GM12878 (cell line): ENCODE measurements around the gene ZNF736. TPM values are rescaled to one million over a fixed set of nuclear protein-coding genes. Genes with fewer than 3 reads are reported as not detected.
A peak's percentile ranks its signal among the peaks of the same experiment; 100 is the strongest.

Source experiments
- E4F1 ChIP-seq: fragments of 450-650 bp; IDR thresholded peaks from 2 replicates; pipeline ENCODE4 v1.6.1; 2018; ENCODE audit warnings: borderline replicate concordance, mild to moderate bottlenecking; ENCODE audit not compliant: partially characterized antibody
- EGR1 ChIP-seq, 2 experiments: IDR thresholded peaks; 1 replicate in 1 of 2; 2 replicates in 1 of 2; pipeline ENCODE4 v1.6.1; 2011 to 2012; ENCODE audit warnings: low read depth in 2 of 2, low read length in 2 of 2, borderline replicate concordance in 1 of 2, mild to moderate bottlenecking in 1 of 2, moderate library complexity in 1 of 2
- MTA2 ChIP-seq: fragments of 450-650 bp; IDR thresholded peaks from 2 replicates; pipeline ENCODE4 v1.6.1; 2016; ENCODE audit warnings: low read depth, mild to moderate bottlenecking, moderate library complexity
- NBN ChIP-seq: fragments of 450-650 bp; IDR thresholded peaks from 2 replicates; pipeline ENCODE4 v1.6.1; 2016
- RELA ChIP-seq: fragments of 450-650 bp; IDR thresholded peaks from 2 replicates; pipeline ENCODE4 v1.8.0; 2014; ENCODE audit warnings: borderline replicate concordance; ENCODE audit not compliant: partially characterized antibody
- REST ChIP-seq: IDR thresholded peaks from 2 replicates; pipeline ENCODE4 v1.6.1; 2012; ENCODE audit warnings: mild to moderate bottlenecking, low read depth, low read length
- SP1 ChIP-seq: IDR thresholded peaks from one replicate; pipeline ENCODE4 v1.6.1; 2011; ENCODE audit warnings: low read depth, low read length
- TBL1XR1 ChIP-seq: IDR thresholded peaks from 2 replicates; pipeline ENCODE4 v1.6.1; 2012; ENCODE audit warnings: low read depth, low read length, improper control_type of control experiment
- ZNF217 ChIP-seq: fragments of 450-650 bp; IDR thresholded peaks from 2 replicates; pipeline ENCODE4 v1.6.1; 2017; ENCODE audit warnings: antibody characterized with exemption, mild to moderate bottlenecking
- ZSCAN29 ChIP-seq: fragments of 450-650 bp; IDR thresholded peaks from 2 replicates; pipeline ENCODE4 v1.6.1; 2017; ENCODE audit warnings: mild to moderate bottlenecking, moderate library complexity
- polyA plus RNA-seq, 11 experiments: library from polyadenylated mRNA; depleted of rRNA in 4 of 11; unstranded in 6 of 11; stranded (reverse) in 5 of 11; fragments of >200 nt; fragmentation: Nextera tagmentation in 4 of 11; fragmentation: Illumina TruSeq in 1 of 11; extraction: Ambion mirVana in 4 of 11; extraction: Trizol in 1 of 11; gene quantifications; 1 replicate in 1 of 11; 2 replicates in 10 of 11; pipeline versions ENCODE4 v1.2.1 to v1.2.3, GENCODE V29; 2011 to 2016; ENCODE audit warnings: inconsistent platforms in 2 of 11, missing spikeins in 2 of 11, low read depth in 1 of 11
- total RNA-seq, 4 experiments: library from RNA; depleted of rRNA in 3 of 4; stranded (reverse); fragments of >200 nt in 3 of 4; fragmentation: Illumina TruSeq in 1 of 4; extraction: Trizol in 1 of 4; gene quantifications; 2 replicates each; pipeline versions ENCODE4 v1.2.1 to v1.2.3, GENCODE V29; 2013 to 2021
- TF ChIP-seq, protein P1 (sequence below): fragments of 450-650 bp; IDR thresholded peaks from 2 replicates; pipeline ENCODE4 v1.6.1; 2017; ENCODE audit warnings: mild to moderate bottlenecking, moderate library complexity
- TF ChIP-seq, protein P2 (sequence below): fragments of 450-650 bp; IDR thresholded peaks from 2 replicates; pipeline ENCODE4 v1.6.1; 2017; ENCODE audit warnings: mild to moderate bottlenecking, moderate library complexity

The ZNF736 gene
- total and polyA plus RNA-seq, 10 of the 15 experiments (the other 5 are each of a cell fraction or from before 2014, with no cell fraction given): 1.9 to 22.5 (median 9.2) TPM

GRCh38 chr7:64313740-64314491 lies at the start of gene ZNF736 (continued):
- TF ChIP-seq, protein P1, sequence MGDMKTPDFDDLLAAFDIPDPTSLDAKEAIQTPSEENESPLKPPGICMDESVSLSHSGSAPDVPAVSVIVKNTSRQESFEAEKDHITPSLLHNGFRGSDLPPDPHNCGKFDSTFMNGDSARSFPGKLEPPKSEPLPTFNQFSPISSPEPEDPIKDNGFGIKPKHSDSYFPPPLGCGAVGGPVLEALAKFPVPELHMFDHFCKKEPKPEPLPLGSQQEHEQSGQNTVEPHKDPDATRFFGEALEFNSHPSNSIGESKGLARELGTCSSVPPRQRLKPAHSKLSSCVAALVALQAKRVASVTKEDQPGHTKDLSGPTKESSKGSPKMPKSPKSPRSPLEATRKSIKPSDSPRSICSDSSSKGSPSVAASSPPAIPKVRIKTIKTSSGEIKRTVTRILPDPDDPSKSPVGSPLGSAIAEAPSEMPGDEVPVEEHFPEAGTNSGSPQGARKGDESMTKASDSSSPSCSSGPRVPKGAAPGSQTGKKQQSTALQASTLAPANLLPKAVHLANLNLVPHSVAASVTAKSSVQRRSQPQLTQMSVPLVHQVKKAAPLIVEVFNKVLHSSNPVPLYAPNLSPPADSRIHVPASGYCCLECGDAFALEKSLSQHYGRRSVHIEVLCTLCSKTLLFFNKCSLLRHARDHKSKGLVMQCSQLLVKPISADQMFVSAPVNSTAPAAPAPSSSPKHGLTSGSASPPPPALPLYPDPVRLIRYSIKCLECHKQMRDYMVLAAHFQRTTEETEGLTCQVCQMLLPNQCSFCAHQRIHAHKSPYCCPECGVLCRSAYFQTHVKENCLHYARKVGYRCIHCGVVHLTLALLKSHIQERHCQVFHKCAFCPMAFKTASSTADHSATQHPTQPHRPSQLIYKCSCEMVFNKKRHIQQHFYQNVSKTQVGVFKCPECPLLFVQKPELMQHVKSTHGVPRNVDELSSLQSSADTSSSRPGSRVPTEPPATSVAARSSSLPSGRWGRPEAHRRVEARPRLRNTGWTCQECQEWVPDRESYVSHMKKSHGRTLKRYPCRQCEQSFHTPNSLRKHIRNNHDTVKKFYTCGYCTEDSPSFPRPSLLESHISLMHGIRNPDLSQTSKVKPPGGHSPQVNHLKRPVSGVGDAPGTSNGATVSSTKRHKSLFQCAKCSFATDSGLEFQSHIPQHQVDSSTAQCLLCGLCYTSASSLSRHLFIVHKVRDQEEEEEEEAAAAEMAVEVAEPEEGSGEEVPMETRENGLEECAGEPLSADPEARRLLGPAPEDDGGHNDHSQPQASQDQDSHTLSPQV: no peak
- no peak for TF ChIP-seq ZNF217
- TF ChIP-seq REST: no peak
- TF ChIP-seq E4F1: no peak
- TF ChIP-seq RELA: peak; percentile 47
- TF ChIP-seq SP1: peak; percentile 93
- no peak for TF ChIP-seq MTA2
- peak; percentile 64; the same call in 1 of the 2 replicates for TF ChIP-seq ZSCAN29
- TF ChIP-seq EGR1 (IDR thresholded peaks at IDR 0.05; ENCODE audit: borderline replicate concordance in 1 of 2, low read depth in 2 of 2, low read length in 2 of 2): 0 out of 3 replicates have a peak, but pooled peaks of 1 of the 2 experiments have one; percentile 6
- TF ChIP-seq NBN: peak; percentile 42; the same call in 1 of the 2 replicates
- TF ChIP-seq TBL1XR1: no peak
- TF ChIP-seq, protein P2, sequence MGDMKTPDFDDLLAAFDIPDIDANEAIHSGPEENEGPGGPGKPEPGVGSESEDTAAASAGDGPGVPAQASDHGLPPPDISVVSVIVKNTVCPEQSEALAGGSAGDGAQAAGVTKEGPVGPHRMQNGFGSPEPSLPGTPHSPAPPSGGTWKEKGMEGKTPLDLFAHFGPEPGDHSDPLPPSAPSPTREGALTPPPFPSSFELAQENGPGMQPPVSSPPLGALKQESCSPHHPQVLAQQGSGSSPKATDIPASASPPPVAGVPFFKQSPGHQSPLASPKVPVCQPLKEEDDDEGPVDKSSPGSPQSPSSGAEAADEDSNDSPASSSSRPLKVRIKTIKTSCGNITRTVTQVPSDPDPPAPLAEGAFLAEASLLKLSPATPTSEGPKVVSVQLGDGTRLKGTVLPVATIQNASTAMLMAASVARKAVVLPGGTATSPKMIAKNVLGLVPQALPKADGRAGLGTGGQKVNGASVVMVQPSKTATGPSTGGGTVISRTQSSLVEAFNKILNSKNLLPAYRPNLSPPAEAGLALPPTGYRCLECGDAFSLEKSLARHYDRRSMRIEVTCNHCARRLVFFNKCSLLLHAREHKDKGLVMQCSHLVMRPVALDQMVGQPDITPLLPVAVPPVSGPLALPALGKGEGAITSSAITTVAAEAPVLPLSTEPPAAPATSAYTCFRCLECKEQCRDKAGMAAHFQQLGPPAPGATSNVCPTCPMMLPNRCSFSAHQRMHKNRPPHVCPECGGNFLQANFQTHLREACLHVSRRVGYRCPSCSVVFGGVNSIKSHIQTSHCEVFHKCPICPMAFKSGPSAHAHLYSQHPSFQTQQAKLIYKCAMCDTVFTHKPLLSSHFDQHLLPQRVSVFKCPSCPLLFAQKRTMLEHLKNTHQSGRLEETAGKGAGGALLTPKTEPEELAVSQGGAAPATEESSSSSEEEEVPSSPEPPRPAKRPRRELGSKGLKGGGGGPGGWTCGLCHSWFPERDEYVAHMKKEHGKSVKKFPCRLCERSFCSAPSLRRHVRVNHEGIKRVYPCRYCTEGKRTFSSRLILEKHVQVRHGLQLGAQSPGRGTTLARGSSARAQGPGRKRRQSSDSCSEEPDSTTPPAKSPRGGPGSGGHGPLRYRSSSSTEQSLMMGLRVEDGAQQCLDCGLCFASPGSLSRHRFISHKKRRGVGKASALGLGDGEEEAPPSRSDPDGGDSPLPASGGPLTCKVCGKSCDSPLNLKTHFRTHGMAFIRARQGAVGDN: no peak
